ENCODE data around the gene RFX3.

Gene RFX3

DNA sequence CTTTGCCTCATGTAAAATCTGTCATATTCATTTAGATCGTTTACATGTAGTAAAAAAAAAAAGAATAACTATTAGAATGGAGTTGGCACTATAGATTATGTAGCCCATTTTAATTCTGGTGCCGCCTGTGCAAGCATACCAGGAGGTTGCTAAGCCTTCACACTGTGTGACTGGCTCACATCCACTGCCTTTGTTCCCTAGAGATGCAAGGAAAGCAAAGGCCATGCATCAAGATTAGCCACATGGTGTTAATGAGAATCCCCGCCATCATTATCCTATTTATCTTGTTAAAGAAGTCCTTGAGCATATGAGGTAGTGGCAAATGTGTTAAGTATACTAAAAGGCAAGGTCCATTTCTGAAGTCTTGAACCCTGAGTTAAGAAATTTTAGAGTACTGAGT, 279.6 kb downstream of the RFX3 start:
- Histone ChIP-seq H3K4me2 (ENCODE audit: low read depth, low read length, poor library complexity, severe bottlenecking) (no peak overlapping the region), H3K9me2 (replicated peaks; ENCODE audit: insufficient read depth, low read length) (no peaks in the 10 kb centered on the region), H3K27me3 (ENCODE audit: low read length) (no peaks in the 10 kb centered on the region), H3K9me3 (ENCODE audit: insufficient read depth, low read length) (no peaks in the 10 kb centered on the region), H3K79me2 (ENCODE audit: insufficient read depth, low read length) (no peaks in the 10 kb centered on the region), H2AFZ (ENCODE audit: low read depth, low read length, severe bottlenecking) (no peak overlapping the region), H3K9ac (ENCODE audit: low read length) (no peak overlapping the region), H4K20me1 (ENCODE audit: low read depth, low read length) (no peaks in the 10 kb centered on the region), H3K36me3 (ENCODE audit: low read length) (no peaks in the 10 kb centered on the region), H3F3A (ENCODE audit: insufficient read depth) (no peaks in the 10 kb centered on the region), H3K4me3 (ENCODE audit: insufficient read depth, low read length, poor library complexity, severe bottlenecking) (no peak overlapping the region), H3K27ac (ENCODE audit: low read depth, low read length) (no peak overlapping the region)
- TF ChIP-seq, protein P1, sequence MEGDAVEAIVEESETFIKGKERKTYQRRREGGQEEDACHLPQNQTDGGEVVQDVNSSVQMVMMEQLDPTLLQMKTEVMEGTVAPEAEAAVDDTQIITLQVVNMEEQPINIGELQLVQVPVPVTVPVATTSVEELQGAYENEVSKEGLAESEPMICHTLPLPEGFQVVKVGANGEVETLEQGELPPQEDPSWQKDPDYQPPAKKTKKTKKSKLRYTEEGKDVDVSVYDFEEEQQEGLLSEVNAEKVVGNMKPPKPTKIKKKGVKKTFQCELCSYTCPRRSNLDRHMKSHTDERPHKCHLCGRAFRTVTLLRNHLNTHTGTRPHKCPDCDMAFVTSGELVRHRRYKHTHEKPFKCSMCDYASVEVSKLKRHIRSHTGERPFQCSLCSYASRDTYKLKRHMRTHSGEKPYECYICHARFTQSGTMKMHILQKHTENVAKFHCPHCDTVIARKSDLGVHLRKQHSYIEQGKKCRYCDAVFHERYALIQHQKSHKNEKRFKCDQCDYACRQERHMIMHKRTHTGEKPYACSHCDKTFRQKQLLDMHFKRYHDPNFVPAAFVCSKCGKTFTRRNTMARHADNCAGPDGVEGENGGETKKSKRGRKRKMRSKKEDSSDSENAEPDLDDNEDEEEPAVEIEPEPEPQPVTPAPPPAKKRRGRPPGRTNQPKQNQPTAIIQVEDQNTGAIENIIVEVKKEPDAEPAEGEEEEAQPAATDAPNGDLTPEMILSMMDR (IDR thresholded peaks at IDR 0.05; ENCODE audit: insufficient read depth, low read length, poor library complexity, severe bottlenecking), result no peak

DNA sequence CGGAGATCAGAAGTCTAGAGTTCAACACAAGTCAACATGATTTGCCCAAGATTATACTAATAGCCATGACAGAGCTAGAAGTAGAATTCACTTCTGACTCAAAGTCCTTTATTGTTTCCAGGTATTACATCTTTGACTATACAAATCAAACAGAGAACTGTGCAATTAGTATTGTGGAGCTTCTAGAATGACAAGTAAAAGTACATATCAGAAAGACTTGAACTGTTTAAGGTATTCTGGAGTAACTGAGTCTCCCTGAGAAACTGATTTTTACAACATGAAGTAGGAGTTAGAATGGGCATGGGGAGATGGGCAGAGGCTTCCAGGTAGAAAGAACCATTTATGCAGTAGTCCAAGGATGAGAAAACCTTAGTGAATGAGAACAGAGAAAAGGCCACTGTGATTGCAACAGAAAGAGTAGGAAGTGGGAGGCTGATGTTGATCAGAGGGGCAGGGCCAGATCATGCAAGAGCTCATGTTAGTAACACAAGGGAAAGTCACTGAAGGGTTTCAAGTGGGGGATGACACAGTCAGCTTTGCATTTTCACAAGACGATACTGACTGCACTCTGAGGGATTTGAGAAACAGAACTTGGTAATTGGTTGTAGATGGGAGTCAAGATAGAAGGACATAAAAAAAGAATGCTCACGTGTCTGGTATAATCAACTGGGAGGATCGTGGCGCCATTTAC, 280.7 kb downstream of the RFX3 start:
- H4K20me1 ChIP-seq (ENCODE audit: low read depth, low read length), result no peaks in the 10 kb centered on the region
- H2AFZ ChIP-seq (ENCODE audit: low read depth, low read length, severe bottlenecking), result no peak overlapping the region
- H3K27ac ChIP-seq (ENCODE audit: low read depth, low read length), result no peak overlapping the region
- no peaks in the 10 kb centered on the region for H3K9me3 ChIP-seq (ENCODE audit: insufficient read depth, low read length)
- TF ChIP-seq, protein P1 (IDR thresholded peaks at IDR 0.05; ENCODE audit: insufficient read depth, low read length, poor library complexity, severe bottlenecking), result no peak
- no peak for TF ChIP-seq EZH2phosphoT487 (conservative IDR thresholded peaks at IDR 0.05; ENCODE audit: low read length)
- H3F3A ChIP-seq (ENCODE audit: insufficient read depth), result no peaks in the 10 kb centered on the region
- H3K4me3 ChIP-seq (ENCODE audit: insufficient read depth, low read length, poor library complexity, severe bottlenecking), result no peak overlapping the region
- no peaks in the 10 kb centered on the region for H3K9me2 ChIP-seq (replicated peaks; ENCODE audit: insufficient read depth, low read length)
- H3K36me3 ChIP-seq (ENCODE audit: low read length), result no peaks in the 10 kb centered on the region
- H3K9ac ChIP-seq (ENCODE audit: low read length), result no peak overlapping the region
- H3K27me3 ChIP-seq (ENCODE audit: low read length), result no peaks in the 10 kb centered on the region
- no peak overlapping the region for H3K4me2 ChIP-seq (ENCODE audit: low read depth, low read length, poor library complexity, severe bottlenecking)
- H3K79me2 ChIP-seq (ENCODE audit: insufficient read depth, low read length), result no peaks in the 10 kb centered on the region

DNA sequence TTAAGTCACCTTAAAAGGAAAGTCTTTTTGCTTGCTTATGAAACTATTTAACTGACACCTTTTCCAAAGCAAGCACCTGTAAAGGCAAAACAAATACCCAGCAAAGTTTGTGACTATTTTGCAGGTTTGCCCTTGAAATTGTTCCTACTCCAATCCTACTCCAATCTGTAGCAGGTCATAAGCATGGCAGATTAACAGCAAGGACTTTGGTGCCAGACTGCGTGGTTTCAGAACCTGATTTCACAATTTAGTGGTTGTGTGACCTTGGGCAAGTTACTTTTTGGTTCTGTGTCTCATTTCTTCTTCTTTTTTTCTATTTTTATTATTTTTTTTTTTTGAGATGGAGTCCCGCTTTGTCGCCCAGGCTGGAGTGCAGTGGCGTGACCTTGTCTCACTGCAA, 282.1 kb downstream of the RFX3 start:
- Histone ChIP-seq H3K4me3 (ENCODE audit: insufficient read depth, low read length, poor library complexity, severe bottlenecking) (no peak overlapping the region), H3K9me3 (ENCODE audit: insufficient read depth, low read length) (no peaks in the 10 kb centered on the region), H4K20me1 (ENCODE audit: low read depth, low read length) (no peaks in the 10 kb centered on the region), H3K27ac (ENCODE audit: low read depth, low read length) (no peak overlapping the region), H3K9me2 (replicated peaks; ENCODE audit: insufficient read depth, low read length) (no peaks in the 10 kb centered on the region), H3K9ac (ENCODE audit: low read length) (no peak overlapping the region), H2AFZ (ENCODE audit: low read depth, low read length, severe bottlenecking) (no peak overlapping the region), H3K36me3 (ENCODE audit: low read length) (no peaks in the 10 kb centered on the region), H3K27me3 (ENCODE audit: low read length) (no peaks in the 10 kb centered on the region), H3K4me2 (ENCODE audit: low read depth, low read length, poor library complexity, severe bottlenecking) (no peak overlapping the region), H3F3A (ENCODE audit: insufficient read depth) (no peaks in the 10 kb centered on the region), H3K79me2 (ENCODE audit: insufficient read depth, low read length) (no peaks in the 10 kb centered on the region)
- TF ChIP-seq EZH2phosphoT487 (conservative IDR thresholded peaks at IDR 0.05; ENCODE audit: low read length), result no peak
- TF ChIP-seq, protein P1 (IDR thresholded peaks at IDR 0.05; ENCODE audit: insufficient read depth, low read length, poor library complexity, severe bottlenecking), result no peak

Data from SU-DHL-6 (cell line).